Measurements from ENCODE around the gene DMAC2. TPM values are rescaled to one million over a fixed set of nuclear protein-coding genes. Genes with fewer than 3 reads are reported as not detected.

DMAC2 gene
- total RNA-seq, 1 donor from 2014 or later: 33.3 TPM

- no peak overlapping the region for H3K4me3 Mint-ChIP-seq (ENCODE audit: unreplicated experiment)
- peaks cover 8% of the 10 kb centered on the region for H3K4me1 Mint-ChIP-seq (ENCODE audit: unreplicated experiment)
- TF ChIP-seq, protein P1, sequence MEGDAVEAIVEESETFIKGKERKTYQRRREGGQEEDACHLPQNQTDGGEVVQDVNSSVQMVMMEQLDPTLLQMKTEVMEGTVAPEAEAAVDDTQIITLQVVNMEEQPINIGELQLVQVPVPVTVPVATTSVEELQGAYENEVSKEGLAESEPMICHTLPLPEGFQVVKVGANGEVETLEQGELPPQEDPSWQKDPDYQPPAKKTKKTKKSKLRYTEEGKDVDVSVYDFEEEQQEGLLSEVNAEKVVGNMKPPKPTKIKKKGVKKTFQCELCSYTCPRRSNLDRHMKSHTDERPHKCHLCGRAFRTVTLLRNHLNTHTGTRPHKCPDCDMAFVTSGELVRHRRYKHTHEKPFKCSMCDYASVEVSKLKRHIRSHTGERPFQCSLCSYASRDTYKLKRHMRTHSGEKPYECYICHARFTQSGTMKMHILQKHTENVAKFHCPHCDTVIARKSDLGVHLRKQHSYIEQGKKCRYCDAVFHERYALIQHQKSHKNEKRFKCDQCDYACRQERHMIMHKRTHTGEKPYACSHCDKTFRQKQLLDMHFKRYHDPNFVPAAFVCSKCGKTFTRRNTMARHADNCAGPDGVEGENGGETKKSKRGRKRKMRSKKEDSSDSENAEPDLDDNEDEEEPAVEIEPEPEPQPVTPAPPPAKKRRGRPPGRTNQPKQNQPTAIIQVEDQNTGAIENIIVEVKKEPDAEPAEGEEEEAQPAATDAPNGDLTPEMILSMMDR (IDR thresholded peaks at IDR 0.05): no peak
- no peaks in the 10 kb centered on the region for H3K27me3 Mint-ChIP-seq (ENCODE audit: unreplicated experiment)
- peaks cover 19% of the 10 kb centered on the region for H3K36me3 Mint-ChIP-seq (ENCODE audit: unreplicated experiment)
- H3K27ac Mint-ChIP-seq (ENCODE audit: unreplicated experiment): no peak overlapping the region
- H3K9me3 Mint-ChIP-seq (ENCODE audit: unreplicated experiment): no peaks in the 10 kb centered on the region
- DNase-seq (ENCODE audit: extremely low spot score, unreplicated experiment): no peak
These were observed 17.3 kb downstream of the DMAC2 start for GRCh38 chr19:41422456-41422855.

- Mint-ChIP-seq H3K36me3 (ENCODE audit: unreplicated experiment) (peaks cover 20% of the 10 kb centered on the region), H3K4me1 (ENCODE audit: unreplicated experiment) (peaks cover 6% of the 10 kb centered on the region), H3K27me3 (ENCODE audit: unreplicated experiment) (no peaks in the 10 kb centered on the region), H3K27ac (ENCODE audit: unreplicated experiment) (no peak overlapping the region), H3K4me3 (ENCODE audit: unreplicated experiment) (no peak overlapping the region), H3K9me3 (ENCODE audit: unreplicated experiment) (no peaks in the 10 kb centered on the region)
- DNase-seq (ENCODE audit: extremely low spot score, unreplicated experiment): no peak
- TF ChIP-seq, protein P1 (IDR thresholded peaks at IDR 0.05): no peak
These were observed 17.7 kb downstream of the DMAC2 start for GRCh38 chr19:41421973-41422372.

- Mint-ChIP-seq H3K9me3 (ENCODE audit: unreplicated experiment) (no peaks in the 10 kb centered on the region), H3K27ac (ENCODE audit: unreplicated experiment) (no peak overlapping the region), H3K36me3 (ENCODE audit: unreplicated experiment) (peaks cover 20% of the 10 kb centered on the region), H3K27me3 (ENCODE audit: unreplicated experiment) (no peaks in the 10 kb centered on the region), H3K4me3 (ENCODE audit: unreplicated experiment) (no peak overlapping the region), H3K4me1 (ENCODE audit: unreplicated experiment) (peaks cover 3% of the 10 kb centered on the region)
- TF ChIP-seq, protein P1 (IDR thresholded peaks at IDR 0.05): no peak
- DNase-seq (ENCODE audit: extremely low spot score, unreplicated experiment): no peak
These were observed 18.4 kb downstream of the DMAC2 start for GRCh38 chr19:41421314-41421713.

DNA sequence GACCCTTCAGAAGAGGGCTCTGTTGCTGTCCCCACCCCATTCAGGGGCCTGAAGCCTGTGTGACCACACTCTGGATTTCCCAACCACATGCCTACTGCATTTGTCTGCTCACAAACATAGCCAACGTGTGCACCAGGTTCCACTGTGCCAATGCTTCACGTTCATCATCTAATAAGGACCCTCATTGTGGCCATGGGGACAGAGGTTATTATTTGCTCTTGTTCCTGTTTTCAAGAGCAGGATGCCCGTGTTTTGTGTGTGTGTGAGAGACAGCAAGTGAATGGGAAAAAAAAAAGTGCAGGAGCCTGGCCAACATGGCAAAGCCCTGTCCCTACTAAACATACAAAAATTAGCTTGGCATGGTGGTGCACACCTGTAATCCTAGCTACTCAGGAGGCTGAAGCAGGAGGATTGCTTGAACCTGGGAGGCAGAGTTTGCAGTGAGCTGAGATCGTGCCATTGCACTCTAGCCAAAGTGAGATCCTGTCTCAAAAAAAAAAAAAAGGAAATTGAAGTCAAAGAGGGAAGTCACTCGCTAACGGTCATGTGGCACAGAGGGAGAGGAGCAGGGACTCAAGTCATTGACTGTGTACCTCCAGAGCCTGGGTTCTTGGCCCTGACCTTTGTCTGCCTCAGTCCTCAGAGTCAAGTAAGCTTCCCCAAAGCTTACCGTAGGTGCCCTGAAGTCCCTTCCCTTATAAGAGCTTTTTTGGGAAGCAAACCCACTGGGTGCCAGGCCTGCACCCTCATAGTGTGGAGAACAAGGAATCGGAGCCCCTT, 19.4 kb downstream of the DMAC2 start:
- H3K4me1 Mint-ChIP-seq (ENCODE audit: unreplicated experiment): no peaks in the 10 kb centered on the region
- H3K9me3 Mint-ChIP-seq (ENCODE audit: unreplicated experiment): no peaks in the 10 kb centered on the region
- TF ChIP-seq, protein P1 (IDR thresholded peaks at IDR 0.05): no peak
- peaks cover 20% of the 10 kb centered on the region for H3K36me3 Mint-ChIP-seq (ENCODE audit: unreplicated experiment)
- DNase-seq (ENCODE audit: extremely low spot score, unreplicated experiment): no peak
- no peak overlapping the region for H3K4me3 Mint-ChIP-seq (ENCODE audit: unreplicated experiment)
- no peaks in the 10 kb centered on the region for H3K27me3 Mint-ChIP-seq (ENCODE audit: unreplicated experiment)
- H3K27ac Mint-ChIP-seq (ENCODE audit: unreplicated experiment): no peak overlapping the region

GRCh38 chr19:41416194-41416674, 23.5 kb downstream of the DMAC2 start:
- no peaks in the 10 kb centered on the region for H3K9me3 Mint-ChIP-seq (ENCODE audit: unreplicated experiment)
- H3K36me3 Mint-ChIP-seq (ENCODE audit: unreplicated experiment): peaks cover 16% of the 10 kb centered on the region
- no peaks in the 10 kb centered on the region for H3K4me1 Mint-ChIP-seq (ENCODE audit: unreplicated experiment)
- no peak overlapping the region for H3K4me3 Mint-ChIP-seq (ENCODE audit: unreplicated experiment)
- no peak overlapping the region for H3K27ac Mint-ChIP-seq (ENCODE audit: unreplicated experiment)
- DNase-seq (ENCODE audit: extremely low spot score, unreplicated experiment): no peak
- TF ChIP-seq, protein P1 (IDR thresholded peaks at IDR 0.05): no peak
- no peaks in the 10 kb centered on the region for H3K27me3 Mint-ChIP-seq (ENCODE audit: unreplicated experiment)

Data from osteocyte (in vitro differentiated cells).